Non-pigmented ciliary epithelial cell (primary cell): ENCODE results near the gene CYTH3.
"Not testable (repeated sequence)": the region's sequence is repeated elsewhere in the genome, so short reads cannot be mapped to it uniquely, and the experiment has no call there.

Experiments used
- DNase-seq: peaks from one replicate; pipeline ENCODE4 v3.0.0-alpha.2; 2010; ENCODE audit warnings: low read depth

Gene CYTH3

DNA sequence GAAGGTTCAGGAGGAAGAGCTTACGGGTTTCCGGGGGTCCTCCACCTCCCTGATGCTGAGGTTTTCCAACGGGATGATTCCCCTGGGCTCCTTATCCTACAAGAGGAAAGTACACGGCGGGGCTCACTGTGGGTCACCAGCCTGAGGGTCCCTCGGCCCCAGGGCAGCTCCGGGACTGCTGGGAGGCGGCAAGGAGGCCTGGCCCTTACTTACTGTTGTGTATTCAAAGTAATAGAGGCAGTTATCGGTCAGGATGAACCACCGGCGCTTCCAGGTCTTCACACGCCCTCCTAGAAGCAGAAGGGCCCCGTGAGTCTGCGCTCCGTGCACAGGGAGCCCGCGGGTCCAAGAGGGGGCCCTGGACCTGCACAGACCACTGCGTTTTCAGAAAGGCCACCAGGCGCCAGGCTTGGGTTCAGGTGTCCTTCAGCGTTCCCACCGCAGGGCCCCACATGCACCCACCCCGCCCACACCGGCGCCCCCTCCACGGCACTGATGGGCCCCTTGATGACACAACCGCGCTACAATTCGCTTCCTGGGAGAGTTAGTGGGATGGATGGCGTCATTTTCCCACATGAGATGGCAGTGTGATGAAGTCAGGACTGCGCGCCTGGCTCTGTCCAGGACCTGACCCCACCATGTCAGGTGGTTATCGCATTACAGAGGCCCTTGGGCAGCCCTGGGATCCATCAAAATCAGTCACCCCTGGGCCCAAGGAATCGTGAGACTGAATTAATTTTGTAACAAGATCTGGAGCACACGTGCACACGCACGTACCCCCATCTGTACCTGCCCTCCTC is 106.7 kb downstream of the CYTH3 start:
- DNase-seq = no peak

DNA sequence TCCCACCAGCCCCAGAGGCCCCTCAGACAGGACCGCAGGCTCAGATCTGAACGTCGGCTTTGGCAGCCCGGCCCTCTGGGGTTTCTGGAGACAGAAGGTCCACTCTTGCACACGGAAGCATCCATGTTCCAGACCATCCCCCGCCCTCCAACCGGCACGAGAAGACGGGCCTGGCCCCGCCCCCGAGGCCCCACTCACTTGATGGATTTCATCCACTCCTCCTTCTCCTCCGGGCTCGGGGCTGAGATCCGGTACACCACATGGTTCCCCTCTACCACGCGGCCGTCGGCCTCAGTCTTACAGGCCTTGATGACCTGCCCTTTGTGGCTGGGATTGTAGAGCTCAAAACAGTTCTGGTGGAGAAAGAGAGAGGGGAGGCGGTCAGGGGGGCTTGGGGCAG is 107.3 kb downstream of the CYTH3 start:
- no peak for DNase-seq

DNA sequence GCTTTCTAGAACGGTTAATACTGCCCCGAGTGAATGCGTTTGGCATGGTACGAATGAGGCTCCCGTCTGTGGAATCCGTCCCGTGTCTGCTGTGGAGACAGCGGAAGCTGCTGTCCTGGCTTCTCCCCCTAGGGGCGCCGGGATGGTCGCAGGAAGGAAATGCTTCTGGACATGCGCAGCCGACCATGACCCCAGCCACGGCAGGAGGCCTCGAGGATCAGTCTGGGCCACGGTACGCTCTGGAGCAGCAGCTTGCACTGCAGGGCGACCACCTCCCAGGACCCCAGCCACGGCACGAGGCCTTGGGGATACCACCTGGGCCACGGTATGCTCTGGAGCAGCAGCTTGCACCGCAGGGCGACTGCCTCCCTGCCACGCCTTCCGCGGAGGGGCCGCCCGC is 107.9 kb downstream of the CYTH3 start:
- DNase-seq = no peak

DNA sequence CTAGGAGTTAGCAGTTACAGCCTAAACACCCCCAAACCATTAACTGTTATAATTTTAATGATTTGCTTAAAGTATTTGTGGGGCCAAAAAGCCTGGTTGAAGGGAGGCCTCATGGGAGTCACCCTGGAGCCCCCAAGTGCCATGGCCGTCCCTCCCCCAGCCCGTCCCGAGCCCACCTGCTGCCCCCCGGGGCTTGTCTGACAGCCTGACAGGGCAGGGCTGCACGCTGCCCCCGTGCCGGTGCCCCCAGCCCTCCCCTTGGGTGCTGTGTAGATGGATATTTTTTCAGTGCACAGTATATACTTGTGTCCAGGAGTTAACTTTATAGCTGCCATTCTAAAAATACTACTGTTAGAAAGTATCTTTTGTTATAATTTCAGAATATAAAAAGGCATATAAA is 108.4 kb downstream of the CYTH3 start:
- no peak for DNase-seq

DNA sequence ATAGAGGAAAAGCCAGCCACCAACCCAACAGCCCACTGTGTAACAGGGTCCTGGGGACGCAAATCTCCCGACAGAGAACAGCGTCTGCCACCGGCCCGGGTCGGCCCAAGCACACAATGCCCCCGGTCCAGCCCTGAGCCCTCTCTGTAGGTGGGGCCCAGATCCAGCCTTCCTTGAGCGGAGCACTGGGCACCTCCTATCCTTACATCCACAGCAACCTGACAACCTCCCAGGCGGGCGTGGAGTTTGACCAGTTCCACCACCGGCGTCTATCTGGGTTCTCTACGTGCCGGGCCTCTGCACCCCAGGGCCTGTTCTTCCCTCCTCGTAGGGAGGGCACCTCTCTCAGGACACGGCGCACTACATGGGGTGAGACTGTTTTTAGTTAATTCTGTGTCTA is 109.0 kb downstream of the CYTH3 start:
- DNase-seq = no peak

DNA sequence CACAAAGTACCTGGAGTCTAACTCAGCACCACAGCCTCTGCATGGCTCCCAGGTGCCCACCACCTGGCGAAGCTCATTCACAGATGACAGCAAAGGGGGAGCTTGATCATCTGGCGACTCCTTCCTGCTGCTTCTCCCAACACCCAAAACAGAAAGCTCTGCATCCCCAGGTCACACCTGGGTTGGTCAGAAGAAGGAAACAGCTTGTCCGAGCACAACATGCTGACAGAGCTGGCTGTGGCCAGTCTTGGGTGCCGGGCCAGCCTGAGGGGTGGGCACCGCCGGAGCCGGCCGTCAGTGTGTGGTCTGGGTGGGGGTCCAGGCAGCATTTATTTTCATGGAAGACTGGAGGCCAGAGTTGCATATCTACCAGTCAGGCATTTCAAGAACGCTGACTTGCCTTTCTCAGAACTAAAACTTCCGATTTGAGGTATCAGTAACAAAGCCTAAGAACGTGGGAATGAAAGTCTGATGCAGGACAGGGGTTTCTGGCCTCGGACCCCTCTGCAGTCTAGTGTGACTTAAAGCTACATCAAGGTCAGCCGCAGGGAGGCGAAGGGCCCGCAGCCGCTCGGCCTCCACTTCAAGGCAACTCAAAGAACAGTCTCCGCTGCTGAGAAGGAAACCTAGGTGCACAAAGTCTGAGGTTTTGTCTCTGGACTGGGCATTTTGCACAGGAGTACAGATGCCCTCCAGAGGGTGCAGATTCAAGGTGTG is 109.6 kb downstream of the CYTH3 start:
- DNase-seq = no peak

DNA sequence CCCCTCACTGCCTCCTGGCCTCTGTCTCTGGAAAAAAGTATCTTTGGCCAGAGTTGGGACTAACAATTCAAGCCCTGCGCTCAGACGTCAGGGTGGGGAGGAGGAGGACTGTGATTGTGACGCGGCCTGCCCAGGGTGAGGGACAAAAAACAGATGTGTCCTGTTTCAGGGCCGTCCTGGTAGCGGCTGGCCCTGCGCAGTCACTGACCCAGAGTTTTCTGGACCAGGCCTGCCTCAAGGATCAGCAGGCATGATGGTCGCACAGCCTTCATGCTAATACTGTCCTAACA is 110.1 kb downstream of the CYTH3 start:
- no peak for DNase-seq

DNA sequence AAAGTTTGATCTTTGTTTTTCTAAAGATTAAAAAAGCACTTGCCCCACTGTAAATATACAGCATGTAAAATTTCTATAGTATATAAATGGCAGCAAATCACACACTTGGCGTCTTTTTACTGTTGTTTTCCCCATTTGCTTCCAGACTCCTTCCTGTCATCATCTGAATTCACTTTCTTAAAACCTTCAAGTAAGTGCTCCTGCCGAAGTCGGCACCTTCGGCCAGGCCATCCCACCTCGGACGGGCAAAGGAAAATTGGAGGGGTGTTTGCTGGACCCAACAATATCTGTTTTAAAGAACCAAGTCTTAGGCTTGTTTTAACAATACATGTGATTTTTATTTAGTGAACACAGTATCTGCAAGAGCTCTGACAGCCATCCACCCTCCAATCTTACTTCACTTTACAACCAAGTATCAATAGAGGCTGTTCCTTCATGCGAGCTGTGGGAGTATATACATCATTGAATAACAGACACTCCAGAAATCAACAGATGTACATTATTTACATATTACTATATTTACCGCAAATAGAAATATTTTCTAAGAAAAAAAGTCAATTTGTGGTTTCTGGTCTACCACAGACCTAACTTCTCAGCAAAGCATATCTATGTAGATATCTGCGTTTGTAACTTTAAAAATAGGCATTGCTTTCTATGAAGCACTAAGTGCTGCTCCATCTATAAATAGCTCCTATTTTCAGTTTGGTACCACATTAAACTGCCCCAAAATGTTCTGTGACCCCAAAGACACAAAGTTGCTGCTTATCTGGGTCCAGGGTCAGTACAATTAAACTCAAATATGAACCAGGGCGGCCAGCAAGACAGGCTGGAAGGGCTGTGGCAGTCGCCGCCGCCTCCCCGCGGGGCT is 110.7 kb downstream of the CYTH3 start:
- no peak for DNase-seq

DNA sequence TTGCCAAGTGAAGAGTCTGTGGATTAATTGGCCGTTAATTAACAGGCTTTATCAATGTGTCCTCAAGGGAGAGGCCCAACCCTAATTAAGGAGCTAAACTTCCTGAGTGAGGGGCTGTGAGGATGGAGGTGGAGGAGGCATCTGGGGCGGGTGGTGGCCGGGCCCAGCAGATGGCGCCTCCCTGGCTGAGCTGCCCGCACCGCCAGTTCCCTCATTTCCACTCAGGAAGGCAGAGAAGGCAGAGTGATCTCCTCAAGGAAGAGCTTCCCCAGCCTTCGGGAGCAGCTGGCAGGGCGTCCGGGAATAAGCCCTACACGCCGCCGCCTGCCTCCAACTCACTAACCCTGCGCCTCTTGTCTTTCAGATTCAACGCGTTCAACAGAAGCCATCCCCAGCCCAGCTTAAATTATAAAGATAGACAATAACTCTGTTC is 112.2 kb downstream of the CYTH3 start:
- DNase-seq = no peak

DNA sequence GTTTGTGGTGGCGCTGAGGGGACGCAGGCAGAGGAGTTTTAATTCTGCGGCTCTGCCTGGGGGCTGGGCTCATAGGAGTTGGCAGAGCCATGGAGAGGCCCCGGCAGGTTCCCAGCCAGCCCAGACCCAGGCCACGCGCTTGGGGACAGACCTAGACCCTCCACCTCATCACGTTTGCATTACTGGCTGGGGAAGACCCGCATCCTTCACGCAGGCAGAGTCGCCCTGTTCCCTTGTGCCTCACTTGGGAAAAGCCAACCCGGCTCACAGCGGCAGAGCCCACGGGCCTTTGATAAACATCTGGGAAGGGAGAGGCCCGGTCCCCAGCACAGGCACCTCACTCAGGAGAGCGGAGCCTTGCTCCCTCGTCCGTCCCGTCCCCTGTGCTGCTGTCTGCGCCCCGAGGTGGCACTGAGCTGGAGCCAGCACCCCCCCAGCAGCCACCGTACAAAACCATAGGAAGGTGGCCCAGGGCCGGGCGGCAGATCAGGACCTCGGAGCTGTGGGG is 112.8 kb downstream of the CYTH3 start:
- no peak for DNase-seq

DNA sequence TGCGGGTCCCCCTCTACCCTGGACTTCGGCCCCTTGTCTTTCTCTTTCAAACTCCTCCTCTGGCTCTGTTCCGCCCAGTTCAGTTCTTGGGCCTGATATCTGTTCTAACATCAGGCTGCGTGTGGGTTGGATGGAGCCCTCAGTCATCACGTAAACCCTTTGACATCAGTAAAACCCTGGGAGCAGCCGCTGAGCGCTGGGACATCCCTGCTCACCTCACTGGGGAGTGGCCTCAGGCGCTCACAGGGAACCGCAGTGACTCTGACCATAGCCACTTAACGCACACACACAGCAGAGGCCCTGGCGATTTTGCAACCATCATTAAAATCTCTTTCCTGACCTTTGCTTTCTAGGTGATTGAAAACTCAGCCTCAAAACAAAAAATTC is 113.3 kb downstream of the CYTH3 start:
- no peak for DNase-seq

DNA sequence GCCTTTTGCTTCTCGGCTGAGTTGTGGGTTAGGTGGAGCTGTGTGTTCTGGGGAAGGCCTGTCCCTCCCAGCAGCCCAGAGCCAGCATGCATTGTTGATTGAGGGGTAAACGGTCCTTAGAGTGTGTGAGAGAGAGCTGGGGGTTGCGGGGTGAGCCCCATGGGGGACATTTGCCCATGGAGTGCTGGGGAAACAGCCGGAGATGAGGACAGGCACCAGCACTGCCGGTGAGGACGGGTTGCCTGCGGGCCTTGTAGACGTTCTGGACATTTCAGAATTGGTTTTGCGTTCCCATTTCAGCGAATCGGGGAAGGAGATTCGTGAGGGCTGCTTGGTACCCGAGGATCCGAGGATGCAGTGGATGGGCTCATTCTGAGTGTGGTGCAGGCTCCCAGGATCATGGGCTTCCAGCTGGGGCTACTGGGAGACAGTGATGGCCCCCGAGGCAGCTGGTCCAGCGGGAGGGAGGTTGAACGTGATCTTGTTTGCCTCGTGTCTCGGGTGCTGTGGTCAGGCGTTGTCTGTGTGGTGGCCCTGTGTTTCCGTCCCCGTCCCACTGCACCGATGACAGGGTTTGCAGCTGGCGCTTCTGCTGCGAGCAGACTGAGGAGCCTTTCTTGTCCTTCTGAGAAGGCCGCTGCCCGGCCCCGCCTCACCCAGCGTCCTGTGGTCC is 113.9 kb downstream of the CYTH3 start:
- no peak for DNase-seq

DNA sequence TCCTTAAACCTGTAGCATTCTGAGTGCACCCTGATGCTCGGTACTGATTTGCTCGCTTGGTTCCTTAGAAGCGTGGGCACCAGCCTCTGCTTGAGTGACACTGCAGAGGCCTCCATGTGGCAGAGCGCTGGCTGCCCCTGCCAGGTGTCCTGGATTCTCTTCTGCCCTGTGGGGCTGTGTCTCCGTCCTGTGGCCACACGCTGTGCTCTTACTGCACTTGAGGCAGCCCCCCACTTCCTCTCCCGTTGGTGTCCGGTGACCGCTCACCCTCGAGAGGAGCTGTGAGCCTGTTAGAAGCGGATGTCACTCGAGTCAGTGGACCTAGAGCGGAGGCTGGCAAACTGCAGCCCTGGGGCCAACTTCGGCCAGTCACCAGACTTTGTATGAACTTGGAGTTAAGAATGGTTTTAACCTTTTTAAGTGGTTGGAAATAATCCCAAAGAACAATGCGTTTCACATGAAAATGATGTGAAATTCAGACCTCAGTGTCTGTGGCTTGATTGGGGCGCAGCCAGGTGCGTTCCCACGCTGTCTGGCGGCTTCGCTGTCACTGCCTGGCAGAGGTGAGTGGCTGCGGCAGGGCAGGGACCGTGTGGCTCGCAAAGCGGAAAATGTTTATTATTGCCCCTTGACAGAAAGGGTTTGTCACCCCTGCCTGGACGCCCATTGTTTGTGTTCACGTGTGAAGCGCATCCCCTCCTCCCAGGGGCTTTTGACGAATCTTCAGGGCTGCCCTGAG is 114.6 kb downstream of the CYTH3 start:
- no peak for DNase-seq

DNA sequence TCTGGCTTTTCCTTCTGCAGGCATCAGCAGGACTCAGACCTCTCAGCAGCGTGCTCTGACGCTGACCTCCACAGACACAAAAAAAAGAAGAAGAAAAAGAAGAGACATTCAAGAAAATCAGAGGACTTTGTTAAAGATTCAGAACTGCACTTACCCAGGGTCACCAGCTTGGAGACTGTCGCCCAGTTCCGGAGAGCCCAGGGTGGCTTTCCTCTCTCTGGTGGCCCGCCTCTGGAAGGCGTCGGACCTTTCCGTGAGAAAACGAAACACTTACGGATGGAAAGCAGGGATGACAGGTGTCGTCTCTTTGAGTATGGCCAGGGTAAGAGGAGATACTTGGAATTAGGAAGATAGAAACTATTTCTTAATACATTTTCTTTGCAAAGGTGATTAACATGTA is 115.7 kb downstream of the CYTH3 start:
- no peak for DNase-seq

DNA sequence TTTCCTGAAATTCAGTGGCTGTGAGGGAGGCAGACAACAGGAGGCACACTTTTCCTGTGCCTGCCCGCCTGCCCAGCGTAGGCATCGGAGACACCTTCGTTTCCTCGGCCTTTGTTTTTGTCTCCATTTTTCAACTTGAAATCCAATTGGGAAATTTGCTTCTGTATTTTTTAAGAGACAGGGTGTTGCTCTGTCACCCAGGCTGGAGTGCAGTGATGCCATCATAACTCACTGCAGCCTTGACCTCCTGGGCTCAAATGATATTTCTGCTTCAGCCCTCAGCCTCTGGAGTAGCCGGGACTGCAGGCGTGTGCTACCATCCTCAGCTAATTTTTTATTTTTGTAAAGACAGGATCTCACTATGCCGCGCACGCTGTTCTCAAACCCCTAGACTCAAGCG is 116.8 kb downstream of the CYTH3 start:
- no peak for DNase-seq

DNA sequence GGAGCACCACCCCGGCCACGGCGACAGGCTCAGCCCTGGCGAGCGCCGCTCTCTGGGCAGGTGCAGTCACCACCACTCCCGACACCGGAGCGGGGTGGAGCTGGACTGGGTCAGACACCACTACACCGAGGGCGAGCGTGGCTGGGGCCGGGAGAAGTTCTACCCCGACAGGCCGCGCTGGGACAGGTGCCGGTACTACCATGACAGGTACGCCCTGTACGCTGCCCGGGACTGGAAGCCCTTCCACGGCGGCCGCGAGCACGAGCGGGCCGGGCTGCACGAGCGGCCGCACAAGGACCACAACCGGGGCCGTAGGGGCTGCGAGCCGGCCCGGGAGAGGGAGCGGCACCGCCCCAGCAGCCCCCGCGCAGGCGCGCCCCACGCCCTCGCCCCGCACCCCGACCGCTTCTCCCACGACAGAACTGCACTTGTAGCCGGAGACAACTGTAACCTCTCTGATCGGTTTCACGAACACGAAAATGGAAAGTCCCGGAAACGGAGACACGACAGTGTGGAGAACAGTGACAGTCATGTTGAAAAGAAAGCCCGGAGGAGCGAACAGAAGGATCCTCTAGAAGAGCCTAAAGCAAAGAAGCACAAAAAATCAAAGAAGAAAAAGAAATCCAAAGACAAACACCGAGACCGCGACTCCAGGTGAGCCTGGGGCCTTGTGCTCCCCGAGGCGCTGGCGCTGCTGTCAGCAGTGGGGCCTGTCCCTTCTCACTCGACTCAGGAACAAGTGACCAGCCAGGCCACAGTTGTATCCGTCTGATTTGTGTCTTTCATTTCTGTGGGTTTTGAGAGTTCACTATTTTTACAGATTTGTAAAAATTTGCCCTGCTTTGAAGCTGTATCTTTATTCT is 117.7 kb downstream of the CYTH3 start:
- DNase-seq = no peak

DNA sequence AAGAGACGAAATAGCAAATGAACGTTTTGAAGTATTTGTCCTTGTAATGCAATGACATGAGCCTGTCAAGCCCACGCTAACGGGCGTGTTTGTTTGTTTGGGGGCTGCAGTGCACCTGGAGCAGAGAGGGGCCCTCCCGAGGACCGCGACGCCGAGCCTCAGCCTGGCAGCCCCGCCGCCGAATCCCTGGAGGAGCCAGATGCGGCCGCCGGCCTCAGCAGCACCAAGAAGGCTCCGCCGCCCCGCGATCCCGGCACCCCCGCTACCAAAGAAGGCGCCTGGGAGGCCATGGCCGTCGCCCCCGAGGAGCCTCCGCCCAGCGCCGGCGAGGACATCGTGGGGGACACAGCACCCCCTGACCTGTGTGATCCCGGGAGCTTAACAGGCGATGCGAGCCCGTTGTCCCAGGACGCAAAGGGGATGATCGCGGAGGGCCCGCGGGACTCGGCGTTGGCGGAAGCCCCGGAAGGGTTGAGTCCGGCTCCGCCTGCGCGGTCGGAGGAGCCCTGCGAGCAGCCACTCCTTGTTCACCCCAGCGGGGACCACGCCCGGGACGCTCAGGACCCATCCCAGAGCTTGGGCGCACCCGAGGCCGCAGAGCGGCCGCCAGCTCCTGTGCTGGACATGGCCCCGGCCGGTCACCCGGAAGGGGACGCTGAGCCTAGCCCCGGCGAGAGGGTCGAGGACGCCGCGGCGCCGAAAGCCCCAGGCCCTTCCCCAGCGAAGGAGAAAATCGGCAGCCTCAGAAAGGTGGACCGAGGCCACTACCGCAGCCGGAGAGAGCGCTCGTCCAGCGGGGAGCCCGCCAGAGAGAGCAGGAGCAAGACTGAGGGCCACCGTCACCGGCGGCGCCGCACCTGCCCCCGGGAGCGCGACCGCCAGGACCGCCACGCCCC is 118.5 kb downstream of the CYTH3 start:
- DNase-seq = no peak

DNA sequence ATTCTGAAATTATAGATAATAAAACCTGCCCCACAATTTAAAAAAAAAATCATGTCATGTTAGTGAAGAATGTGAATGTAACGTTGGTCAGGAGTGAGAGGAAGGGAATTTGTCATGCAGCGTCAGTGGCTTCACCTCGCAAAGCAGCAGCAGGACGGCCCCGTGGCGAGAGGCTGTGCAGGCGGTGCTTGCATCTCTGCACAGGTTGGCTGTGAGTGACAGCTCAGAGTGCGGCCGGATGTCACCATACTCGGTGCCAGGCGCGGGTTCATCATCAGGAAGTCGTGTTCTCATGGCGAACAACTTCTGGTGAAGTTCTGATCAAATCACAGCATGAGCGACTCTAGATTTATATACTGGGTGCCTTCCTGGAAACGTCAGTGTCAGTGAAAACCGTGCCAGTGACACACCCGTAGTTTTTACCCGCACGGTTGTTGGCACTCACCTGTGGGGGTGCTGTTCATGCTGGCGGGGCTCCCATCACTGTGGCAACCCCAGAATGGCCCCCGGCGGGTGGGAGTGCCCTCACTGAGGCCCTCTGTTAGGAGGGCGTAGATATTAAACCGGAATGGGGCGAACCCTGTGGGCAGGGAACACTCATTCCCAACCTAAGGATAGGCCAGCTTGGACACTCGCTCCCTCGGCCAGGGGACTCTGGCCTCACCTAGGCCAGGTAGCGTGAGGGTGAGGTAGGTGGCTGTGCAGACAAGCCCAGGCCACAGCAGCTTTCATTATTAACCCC is 120.3 kb downstream of the CYTH3 start:
- DNase-seq = no peak

DNA sequence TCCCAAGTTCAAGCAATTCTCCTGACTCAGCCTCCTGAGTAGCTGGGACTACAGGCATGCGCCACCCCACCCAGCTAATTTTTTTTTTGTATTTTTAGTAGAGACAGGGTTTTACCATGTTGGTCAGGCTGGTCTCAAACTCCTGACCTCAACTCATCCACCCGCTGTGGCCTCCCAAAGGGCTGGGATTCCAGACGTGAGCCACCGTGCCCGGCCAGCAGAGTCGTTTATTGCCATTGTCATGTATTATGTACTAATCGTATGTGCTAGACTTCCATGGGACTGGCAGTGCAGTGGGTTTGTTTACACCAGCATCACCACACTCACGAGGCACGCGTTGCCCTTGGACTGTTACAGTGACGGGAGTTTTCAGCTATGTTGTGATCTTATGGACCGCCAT is 120.9 kb downstream of the CYTH3 start:
- DNase-seq = not testable (repeated sequence)
